ENCODE results near the gene GRK5.

The GRK5 gene

DNA sequence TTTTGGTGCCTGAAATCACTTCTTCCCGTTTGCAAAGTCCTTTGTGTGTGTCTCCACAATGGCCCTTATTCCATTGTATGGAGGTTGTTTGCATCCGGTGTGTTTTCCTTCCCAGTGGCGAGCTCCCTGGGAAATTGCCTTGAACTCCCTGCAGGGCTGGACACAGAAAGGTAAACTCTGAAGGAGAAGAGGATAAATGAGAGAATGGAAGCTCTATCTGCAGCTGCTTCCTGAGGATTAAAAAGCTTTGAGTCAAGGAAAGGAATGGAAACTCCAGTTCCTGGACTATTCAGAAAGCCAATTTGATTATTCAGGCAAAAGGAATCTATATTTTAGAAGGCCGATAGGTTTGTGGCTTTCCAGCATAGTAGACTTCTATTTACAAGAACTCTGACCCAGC is 4.4 kb upstream of the GRK5 start:
- no peak for ATAC-seq (replicated peaks; ENCODE audit: extremely low read depth, poor library complexity, severe bottlenecking)
- H3K27me3 Mint-ChIP-seq, result no peaks in the 10 kb centered on the region
- no peak for DNase-seq (ENCODE audit: low spot score in 2 of 2)
- H3K9me3 Mint-ChIP-seq, result no peaks in the 10 kb centered on the region
- peaks cover 2% of the 10 kb centered on the region for H3K36me3 Mint-ChIP-seq (ENCODE audit: insufficient read depth)
- H3K27ac Mint-ChIP-seq (ENCODE audit: low read depth), result no peak overlapping the region
- H3K4me3 Mint-ChIP-seq, result no peak overlapping the region
- peaks cover 9% of the 10 kb centered on the region for H3K4me1 Mint-ChIP-seq

DNA sequence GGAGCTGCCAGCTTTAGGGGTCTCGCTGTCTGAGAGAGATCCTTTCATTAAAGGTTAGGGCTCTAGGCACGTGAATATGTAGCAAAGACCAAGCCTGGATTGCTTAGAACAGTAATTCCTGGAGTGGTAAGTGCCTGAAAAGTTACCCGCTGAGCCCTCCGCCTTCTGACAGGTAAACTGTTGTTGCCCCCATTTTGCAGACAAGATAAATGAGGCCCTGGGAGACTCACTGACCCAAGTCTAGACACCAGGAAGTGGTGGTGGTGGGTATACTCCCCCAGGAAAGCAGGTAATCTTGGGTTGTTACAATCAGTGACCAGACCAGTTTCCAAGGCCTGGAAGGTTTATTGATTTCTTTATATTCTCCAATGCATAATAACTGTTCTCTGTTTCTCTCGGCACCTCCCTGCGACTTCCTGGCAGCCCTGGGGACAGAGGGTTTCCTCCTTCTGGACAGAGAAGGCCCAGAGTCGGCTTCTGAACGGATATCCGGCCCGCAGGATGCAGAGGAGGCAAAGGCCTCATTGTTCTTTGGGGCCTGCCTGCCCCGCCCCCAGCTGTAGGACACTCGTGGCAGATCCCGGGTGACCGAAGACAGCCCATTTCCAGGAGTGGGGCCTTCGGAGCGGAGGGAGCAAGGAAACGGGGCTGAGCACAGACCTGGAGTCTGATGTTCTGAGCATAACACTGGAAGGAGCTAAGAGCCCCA is 1.3 kb upstream of the GRK5 start:
- peak overlapping the region; percentile 85 for H3K4me3 Mint-ChIP-seq
- no peaks in the 10 kb centered on the region for H3K27me3 Mint-ChIP-seq
- no peaks in the 10 kb centered on the region for H3K9me3 Mint-ChIP-seq
- peak overlapping the region; percentile 97 for H3K27ac Mint-ChIP-seq (ENCODE audit: low read depth)
- peak; percentile 14 to 21 for DNase-seq (ENCODE audit: low spot score in 2 of 2)
- peaks cover 28% of the 10 kb centered on the region for H3K4me1 Mint-ChIP-seq
- ATAC-seq (replicated peaks; ENCODE audit: extremely low read depth, poor library complexity, severe bottlenecking), result no peak
- H3K36me3 Mint-ChIP-seq (ENCODE audit: insufficient read depth), result peaks cover 4% of the 10 kb centered on the region

DNA sequence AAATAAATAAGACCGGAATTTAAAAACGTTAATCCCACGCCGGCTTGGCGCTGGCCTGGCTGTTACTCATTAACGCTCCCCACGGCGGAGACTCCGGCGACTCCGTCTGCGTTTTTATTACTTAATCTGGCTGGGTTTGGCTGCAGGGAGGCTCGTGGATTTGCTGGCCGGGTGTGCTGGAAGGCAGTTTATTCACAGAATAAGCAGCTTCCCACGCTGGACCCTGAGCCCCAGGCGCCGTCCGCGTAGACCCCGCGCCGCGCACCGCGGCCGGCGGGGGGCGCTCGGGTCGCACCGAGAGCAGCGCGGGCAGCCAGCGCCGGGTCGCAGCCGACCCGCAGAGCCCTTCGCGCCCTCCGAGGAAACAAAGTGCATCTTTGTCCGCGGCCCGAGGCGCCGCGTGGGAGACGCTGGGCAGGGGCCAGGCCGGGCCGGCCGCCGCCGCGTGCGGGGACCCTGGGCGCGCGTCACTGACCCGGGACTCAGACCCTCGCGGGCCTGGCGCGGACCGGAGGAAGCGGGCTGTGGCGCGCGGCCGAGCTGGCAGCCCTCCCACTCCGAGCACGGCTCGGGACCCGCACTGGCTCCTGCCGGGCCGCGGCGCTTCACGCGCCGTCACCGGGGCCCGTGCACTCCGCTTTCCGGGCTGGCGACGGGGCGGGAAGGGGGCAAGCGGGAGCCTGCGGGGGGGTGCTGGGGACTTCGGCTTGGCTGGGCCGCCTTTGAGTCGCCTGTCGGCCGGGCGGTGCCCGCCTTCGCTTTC is 587 bp upstream of the GRK5 start:
- H3K27me3 Mint-ChIP-seq, result no peaks in the 10 kb centered on the region

DNA sequence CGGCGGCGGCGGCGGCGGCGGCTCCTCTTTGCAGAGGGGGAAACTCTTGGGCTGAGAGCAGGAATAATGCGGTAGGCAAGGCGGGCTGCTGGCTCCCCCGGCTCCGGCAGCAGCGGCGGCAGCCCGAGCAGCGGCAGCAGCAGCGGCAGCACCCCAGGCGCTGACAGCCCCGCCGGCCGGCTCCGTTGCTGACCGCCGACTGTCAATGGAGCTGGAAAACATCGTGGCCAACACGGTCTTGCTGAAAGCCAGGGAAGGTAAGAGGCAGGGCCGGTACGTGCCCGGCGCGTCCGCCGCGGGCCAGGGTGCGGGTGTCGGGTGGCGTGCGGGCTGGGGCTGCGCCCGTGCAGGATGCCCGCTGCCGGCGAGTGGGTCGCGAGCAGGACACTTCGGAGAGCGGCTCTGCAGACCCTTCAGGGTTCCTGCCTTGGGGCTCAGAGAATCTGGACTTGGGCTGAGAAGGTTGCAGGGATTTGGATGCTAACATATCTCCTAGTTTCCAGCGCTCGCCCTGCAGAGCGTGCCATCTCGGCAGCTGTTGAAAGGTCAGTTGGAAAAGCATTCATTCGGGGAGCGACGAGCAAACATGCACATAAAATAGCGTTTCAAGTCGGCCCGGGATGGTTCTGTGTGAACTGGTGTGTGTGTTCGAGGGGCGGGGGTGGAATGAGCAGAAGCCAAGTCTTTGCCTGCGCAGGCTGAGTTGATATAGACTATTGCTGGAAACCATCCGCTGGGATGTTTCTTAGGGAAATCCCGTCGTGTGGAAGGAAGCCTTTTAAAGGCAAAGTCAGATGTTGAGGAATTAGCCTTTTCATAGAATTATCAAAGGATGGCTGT is 562 bp downstream of the GRK5 start:
- H3K4me1 Mint-ChIP-seq, result peaks cover 28% of the 10 kb centered on the region
- peak overlapping the region; percentile 88 for H3K27ac Mint-ChIP-seq (ENCODE audit: low read depth)
- no peaks in the 10 kb centered on the region for H3K27me3 Mint-ChIP-seq
- peak; percentile 3 for ATAC-seq (replicated peaks; ENCODE audit: extremely low read depth, poor library complexity, severe bottlenecking)
- DNase-seq (ENCODE audit: low spot score in 2 of 2), result peak; percentile 31 to 35
- H3K9me3 Mint-ChIP-seq, result no peaks in the 10 kb centered on the region
- H3K4me3 Mint-ChIP-seq, result peak overlapping the region; percentile 81
- peaks cover 6% of the 10 kb centered on the region for H3K36me3 Mint-ChIP-seq (ENCODE audit: insufficient read depth)

More for the DNA sequence above, 587 bp upstream of the GRK5 start:
- Mint-ChIP-seq H3K27ac (ENCODE audit: low read depth) (peak overlapping the region; percentile 97), H3K36me3 (ENCODE audit: insufficient read depth) (peaks cover 5% of the 10 kb centered on the region), H3K4me1 (peaks cover 28% of the 10 kb centered on the region), H3K9me3 (no peaks in the 10 kb centered on the region), H3K4me3 (peak overlapping the region; percentile 85)
- peak; percentile 53 for ATAC-seq (replicated peaks; ENCODE audit: extremely low read depth, poor library complexity, severe bottlenecking)
- peak; percentile 52 to 65 for DNase-seq (ENCODE audit: low spot score in 2 of 2)

DNA sequence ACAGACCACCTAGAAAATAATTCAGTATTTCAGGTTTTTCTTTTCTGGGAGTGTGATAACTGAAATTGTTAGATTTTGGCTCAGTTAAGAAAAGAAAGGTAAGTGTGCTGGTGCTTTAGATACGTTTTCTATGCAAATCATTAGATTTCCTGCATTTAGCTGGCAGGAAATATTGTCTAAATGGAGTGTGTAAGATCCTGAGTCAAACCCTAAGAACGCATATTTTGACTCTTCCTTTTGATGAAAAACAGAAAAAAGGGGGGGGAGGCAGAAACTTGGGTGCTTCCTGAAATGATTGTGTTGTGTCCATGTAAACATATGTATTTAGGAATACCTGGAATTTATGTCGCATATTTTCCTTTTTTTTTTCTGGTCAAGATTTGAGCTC is 1.2 kb downstream of the GRK5 start:
- Mint-ChIP-seq H3K27me3 (no peaks in the 10 kb centered on the region), H3K4me3 (peak overlapping the region; percentile 81), H3K36me3 (ENCODE audit: insufficient read depth) (peaks cover 6% of the 10 kb centered on the region), H3K27ac (ENCODE audit: low read depth) (peak overlapping the region; percentile 88), H3K4me1 (peaks cover 28% of the 10 kb centered on the region), H3K9me3 (no peaks in the 10 kb centered on the region)
- ATAC-seq (replicated peaks; ENCODE audit: extremely low read depth, poor library complexity, severe bottlenecking) (no peak), DNase-seq (ENCODE audit: low spot score in 2 of 2) (no peak)

DNA sequence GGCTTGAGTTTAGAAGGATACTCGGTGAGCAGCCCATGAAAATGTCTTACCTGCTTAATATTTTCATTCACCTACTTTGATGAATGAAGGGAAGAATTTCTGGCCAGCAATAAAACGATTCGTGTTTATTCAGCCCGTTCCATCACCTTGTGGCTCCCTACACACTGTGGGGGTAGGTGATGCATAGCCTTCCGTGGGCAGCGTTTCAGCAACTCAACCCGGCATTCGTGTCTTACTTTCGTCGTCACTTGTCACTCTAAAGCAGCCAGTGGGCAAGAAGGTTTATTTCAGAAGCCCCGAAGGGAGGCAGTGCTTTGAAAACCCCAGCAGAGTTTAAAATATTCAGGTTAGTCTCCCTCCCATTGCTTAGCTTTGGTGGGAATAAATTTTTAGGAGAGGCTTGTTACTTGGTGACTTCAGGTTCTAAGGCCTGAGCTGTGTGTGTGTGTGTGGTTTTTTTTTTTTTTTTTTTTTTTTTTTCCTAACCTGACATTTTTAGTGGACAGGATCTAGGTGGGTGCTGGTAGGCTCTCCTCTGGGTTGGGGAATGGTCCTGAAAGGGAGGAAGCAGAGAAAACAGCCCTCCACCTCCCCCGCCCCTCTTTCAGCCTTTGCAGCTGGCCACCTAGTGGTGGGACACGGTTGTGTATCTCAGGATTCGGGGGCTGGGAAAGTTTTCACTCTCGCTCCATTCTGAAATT is 1.8 kb downstream of the GRK5 start:
- DNase-seq (ENCODE audit: low spot score in 2 of 2), result peak; percentile 29 to 34
- H3K4me3 Mint-ChIP-seq, result peak overlapping the region; percentile 81
- no peaks in the 10 kb centered on the region for H3K9me3 Mint-ChIP-seq
- peaks cover 28% of the 10 kb centered on the region for H3K4me1 Mint-ChIP-seq
- ATAC-seq (replicated peaks; ENCODE audit: extremely low read depth, poor library complexity, severe bottlenecking), result no peak
- H3K27ac Mint-ChIP-seq (ENCODE audit: low read depth), result peak overlapping the region; percentile 88
- H3K36me3 Mint-ChIP-seq (ENCODE audit: insufficient read depth), result peaks cover 6% of the 10 kb centered on the region
- H3K27me3 Mint-ChIP-seq, result no peaks in the 10 kb centered on the region

DNA sequence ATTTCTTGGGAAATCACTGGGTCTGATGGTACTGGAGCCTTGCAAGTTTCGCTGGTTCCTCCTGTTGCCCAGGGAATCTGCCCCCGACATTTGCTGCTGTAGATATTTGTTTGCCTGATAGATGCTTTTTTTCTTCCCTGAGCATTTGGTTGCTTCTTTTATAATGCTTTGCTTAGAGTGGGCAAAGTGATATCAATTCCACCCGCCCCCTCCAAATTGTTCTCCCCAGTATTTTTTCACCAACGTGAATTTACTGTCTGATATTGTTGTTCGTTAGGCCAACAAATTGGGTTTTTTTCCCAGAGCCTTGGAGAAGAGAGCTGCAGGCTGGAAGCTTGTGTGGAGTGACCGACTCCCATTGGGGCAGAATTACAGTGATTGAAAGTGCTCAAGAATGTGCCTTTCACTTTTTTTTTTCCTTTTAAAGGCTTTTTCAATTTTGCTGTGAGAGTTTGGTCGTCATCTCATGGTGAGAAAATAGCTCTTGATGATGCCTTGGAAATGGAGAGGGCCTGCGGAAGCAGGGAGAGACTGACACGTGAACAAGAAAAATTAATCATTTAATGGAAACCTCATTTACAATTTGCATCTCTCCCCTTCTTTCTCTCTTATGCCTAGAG is 2.5 kb downstream of the GRK5 start:
- H3K36me3 Mint-ChIP-seq (ENCODE audit: insufficient read depth), result peaks cover 6% of the 10 kb centered on the region
- H3K9me3 Mint-ChIP-seq, result no peaks in the 10 kb centered on the region
- no peak for ATAC-seq (replicated peaks; ENCODE audit: extremely low read depth, poor library complexity, severe bottlenecking)
- no peaks in the 10 kb centered on the region for H3K27me3 Mint-ChIP-seq
- peak overlapping the region; percentile 81 for H3K4me3 Mint-ChIP-seq
- H3K27ac Mint-ChIP-seq (ENCODE audit: low read depth), result no peak overlapping the region
- peaks cover 28% of the 10 kb centered on the region for H3K4me1 Mint-ChIP-seq
- DNase-seq (ENCODE audit: low spot score in 2 of 2), result no peak

DNA sequence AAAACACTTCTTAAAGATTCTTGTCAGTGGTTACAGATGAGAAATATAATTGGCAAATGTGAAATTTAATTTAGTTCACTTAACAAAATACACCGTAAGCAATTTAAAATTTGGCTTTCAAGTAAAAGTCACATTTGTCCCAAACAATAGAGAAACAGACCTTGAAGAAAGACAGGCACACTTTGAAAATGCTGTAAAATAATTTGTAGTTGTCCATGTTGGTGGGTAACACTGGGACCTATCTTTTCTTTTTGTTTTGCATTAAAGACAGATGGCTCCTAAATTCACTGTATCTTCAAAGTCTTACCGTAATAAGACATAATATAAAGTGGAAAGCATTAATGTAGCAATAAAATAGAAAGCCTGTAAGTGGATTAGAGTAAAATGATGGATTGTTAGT is 3.3 kb downstream of the GRK5 start:
- no peak overlapping the region for H3K27ac Mint-ChIP-seq (ENCODE audit: low read depth)

DNA sequence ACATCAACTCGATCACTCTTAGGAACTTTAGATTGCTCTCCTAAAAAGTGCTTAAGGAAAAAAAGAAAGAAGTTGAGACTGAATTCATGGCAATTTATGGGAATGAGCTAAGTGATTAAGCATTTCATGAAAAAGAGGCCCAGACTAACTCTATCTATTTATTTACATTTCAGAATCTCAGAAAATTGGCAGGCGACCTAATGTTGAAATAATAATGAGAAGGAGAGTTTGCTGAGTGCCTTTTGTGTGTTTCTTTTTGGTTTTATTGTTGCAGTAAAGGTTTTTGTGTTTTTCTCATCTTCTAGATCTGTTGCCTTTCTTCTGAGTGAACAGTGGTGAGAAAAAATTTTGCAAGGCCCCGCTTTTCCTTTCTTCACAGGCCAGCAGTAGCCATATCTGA is 3.8 kb downstream of the GRK5 start:
- Mint-ChIP-seq H3K4me3 (no peak overlapping the region), H3K4me1 (peaks cover 25% of the 10 kb centered on the region), H3K27ac (ENCODE audit: low read depth) (no peak overlapping the region), H3K9me3 (no peaks in the 10 kb centered on the region), H3K36me3 (ENCODE audit: insufficient read depth) (peaks cover 8% of the 10 kb centered on the region), H3K27me3 (no peaks in the 10 kb centered on the region)
- ATAC-seq (replicated peaks; ENCODE audit: extremely low read depth, poor library complexity, severe bottlenecking) (no peak), DNase-seq (ENCODE audit: low spot score in 2 of 2) (no peak)

More for the DNA sequence above, 3.3 kb downstream of the GRK5 start:
- no peak overlapping the region for H3K4me3 Mint-ChIP-seq
- H3K27me3 Mint-ChIP-seq, result no peaks in the 10 kb centered on the region
- DNase-seq (ENCODE audit: low spot score in 2 of 2), result no peak
- no peaks in the 10 kb centered on the region for H3K9me3 Mint-ChIP-seq
- H3K4me1 Mint-ChIP-seq, result peaks cover 28% of the 10 kb centered on the region
- H3K36me3 Mint-ChIP-seq (ENCODE audit: insufficient read depth), result peaks cover 8% of the 10 kb centered on the region
- ATAC-seq (replicated peaks; ENCODE audit: extremely low read depth, poor library complexity, severe bottlenecking), result no peak

DNA sequence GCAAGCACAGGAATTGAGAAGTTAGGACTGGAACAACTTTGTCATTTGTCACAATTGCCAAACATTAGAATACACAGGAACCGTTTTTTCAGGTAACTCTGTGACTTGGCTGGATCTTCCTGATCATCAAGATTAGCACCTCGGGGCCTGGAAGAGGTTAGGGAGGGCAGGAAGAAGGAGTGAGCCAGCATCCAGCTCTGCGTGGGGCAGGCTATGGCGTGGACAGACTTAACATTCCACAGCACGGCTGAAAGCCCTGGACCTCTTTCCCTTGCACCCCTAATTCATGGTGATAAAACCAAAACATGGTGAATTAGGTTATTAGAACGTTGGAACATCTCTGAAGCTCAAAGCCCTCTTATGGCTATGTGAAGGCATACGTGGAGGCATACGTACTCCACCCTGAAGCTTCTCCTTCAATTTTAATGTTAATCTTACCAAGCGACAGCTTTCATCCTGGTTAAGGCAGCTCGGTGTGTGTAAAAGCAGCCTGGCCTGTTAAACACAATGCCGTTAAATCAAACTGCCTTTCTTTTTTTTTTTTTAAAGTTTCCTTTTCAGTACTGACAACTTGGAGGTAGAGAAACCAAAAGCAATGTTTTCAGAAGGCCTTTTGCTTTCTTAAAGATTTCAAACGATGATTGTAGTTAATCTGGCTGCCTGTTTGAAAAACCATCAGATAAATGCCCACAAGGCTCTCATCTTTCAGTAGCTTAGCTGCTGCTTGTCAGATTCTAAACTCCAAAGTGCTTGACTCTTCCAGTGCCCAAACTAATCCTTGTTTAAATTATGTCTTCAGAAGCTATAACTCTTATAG is 4.5 kb downstream of the GRK5 start:
- Mint-ChIP-seq H3K27me3 (no peaks in the 10 kb centered on the region), H3K4me1 (peaks cover 21% of the 10 kb centered on the region), H3K36me3 (ENCODE audit: insufficient read depth) (peaks cover 8% of the 10 kb centered on the region), H3K4me3 (no peak overlapping the region), H3K27ac (ENCODE audit: low read depth) (peak overlapping the region; percentile 22), H3K9me3 (no peaks in the 10 kb centered on the region)
- ATAC-seq (replicated peaks; ENCODE audit: extremely low read depth, poor library complexity, severe bottlenecking), result no peak
- DNase-seq (ENCODE audit: low spot score in 2 of 2), result no peak

DNA sequence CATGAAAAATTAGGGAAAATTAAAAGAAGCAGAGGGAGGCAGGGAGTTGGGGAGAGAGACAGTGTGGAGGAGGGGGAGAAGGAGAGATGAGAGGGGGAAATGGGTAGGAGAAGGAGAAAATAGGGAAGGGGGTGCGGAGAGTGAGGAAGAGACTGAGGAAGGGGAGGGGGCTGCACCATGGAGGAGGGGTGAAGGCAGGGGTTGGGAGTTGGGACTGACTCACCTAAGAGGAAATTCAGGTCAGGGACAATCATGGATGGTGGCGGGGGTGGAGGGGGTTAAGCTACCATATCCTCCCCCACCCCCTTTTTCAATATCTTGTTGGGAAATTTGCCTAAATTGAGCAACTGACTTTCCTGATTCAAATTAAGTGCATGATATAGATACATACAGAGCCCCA is 8.0 kb downstream of the GRK5 start:
- Mint-ChIP-seq H3K27ac (ENCODE audit: low read depth) (no peak overlapping the region), H3K9me3 (no peaks in the 10 kb centered on the region), H3K4me1 (no peaks in the 10 kb centered on the region), H3K27me3 (no peaks in the 10 kb centered on the region), H3K4me3 (no peak overlapping the region), H3K36me3 (ENCODE audit: insufficient read depth) (peaks cover 4% of the 10 kb centered on the region)
- no peak for ATAC-seq (replicated peaks; ENCODE audit: extremely low read depth, poor library complexity, severe bottlenecking)
- no peak for DNase-seq (ENCODE audit: low spot score in 2 of 2)
